ENCODE data around the gene NCF4. TPM values are rescaled to one million over a fixed set of nuclear protein-coding genes. Genes with fewer than 3 reads are reported as not detected.
A peak's percentile ranks its signal among the peaks of the same experiment; 100 is the strongest.

Gene NCF4
- total RNA-seq, 1 donor from 2014 or later, result 5.7 TPM

DNA sequence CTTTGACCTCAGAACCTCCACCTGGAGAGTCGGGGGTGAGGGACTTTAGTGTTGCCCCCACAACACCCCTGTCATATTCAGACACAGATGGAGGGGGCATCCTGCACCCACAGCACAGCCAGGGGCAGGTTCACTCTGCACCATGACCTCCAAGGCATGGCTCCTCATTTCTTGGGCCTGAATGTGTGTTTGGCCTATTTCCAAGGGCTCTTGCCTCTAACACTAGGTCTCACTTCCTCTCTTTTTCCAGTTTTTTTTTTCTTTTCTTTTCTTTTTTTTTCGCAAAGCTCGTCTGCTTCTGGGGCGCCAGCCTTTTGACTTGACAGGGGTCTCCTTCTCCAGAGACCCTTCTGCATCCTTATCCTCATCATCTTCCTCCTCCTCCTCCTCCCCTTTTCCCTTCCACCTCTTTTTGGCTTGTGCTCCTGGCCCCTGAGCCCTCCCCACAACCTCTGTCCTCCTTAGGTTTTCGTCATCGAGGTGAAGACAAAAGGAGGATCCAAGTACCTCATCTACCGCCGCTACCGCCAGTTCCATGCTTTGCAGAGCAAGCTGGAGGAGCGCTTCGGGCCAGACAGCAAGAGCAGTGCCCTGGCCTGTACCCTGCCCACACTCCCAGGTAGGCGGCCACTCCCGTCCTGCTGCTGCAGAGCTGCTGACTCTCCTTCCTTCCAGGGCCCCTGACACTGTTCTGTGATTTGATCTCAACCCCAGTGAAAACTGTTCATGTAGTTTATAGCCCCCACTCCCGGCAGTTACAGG lies 3.8 kb downstream of the NCF4 start:
- DNase-seq, result no peak

DNA sequence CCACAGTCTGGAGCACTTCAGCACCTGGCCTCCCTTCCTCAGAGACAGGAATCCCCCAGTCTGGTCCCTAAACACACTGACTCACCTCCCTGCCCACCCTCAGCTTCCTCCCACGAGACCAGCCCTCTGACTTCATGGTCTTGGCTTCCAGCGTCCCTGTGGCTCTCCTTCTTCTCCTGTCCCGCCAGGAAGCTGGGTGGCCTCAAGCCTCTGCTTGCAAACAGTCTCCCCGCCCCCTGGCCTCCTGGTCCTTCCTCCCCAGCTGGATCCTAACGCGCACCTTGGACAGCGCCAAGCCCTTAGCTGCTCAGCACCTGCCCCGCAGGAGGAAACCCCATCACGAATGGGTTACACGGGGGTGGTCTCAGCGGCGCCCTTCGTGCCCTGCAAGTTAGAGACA lies 4.5 kb downstream of the NCF4 start:
- DNase-seq, result peak; percentile 20

DNA sequence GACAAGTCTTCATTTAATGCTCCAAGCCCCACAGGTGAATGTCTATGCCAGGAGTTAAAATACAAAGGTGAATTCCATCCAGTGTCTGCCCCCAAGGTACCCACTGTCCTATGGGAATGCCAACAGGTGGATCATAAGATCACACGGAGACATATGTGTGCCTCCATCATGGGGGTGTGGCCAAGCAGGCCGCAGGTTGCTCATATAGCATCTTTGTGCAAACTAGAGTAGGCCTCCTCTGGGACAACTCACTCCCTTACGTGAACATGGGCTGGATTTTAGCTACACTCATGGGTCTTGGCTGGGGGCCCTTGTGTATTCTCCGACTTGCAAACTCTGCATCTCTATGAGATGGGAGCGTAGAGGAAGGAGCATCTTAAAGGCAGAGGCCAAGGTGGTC lies 6.9 kb downstream of the NCF4 start:
- DNase-seq, result no peak

DNA sequence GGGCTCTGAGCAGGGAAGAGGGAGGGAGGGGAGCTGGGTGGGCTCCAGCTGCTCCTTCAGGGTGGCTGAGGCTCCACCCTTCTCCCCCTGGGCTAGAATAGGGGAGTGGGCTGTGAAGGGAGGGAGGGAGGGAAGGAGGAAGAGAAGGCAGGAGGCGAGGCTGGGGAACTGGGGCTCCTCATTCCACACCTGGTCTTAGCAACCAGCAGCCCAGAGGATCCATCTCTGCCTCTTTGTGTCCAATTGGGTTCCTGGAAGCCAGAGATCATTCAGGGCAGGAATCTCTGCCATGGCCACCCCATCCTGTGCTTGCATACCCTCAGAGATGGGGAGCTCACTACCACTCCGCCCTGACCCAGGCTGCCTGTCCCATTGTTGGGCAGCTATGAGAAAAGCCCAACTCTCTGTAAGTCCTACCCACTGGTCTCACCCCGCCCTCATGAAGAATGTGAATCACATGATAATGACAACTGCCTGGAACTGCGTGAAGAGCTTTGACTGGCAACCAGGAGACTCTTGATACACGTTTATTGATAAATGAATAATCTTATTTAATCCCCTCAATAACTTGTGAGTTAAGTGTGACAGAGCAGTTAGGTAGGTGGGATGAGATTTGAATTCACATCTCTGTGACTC lies 7.9 kb downstream of the NCF4 start:
- no peak for DNase-seq

DNA sequence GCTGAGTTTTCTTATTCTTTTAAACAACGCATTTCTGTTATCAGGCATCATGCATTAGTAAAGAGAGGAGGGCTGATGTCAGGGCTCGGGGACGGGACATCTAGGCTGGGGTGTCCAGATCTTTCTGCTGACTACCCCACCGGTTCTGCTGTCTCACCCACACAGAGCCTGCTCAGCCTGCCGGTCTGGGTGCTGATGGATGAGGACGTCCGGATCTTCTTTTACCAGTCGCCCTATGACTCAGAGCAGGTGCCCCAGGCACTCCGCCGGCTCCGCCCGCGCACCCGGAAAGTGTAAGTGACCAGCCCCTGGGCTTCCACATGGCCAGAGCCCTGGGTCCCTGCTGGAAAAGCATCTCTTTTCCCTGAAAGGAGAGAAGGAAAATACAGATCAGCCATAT lies 9.4 kb downstream of the NCF4 start:
- DNase-seq, result no peak

DNA sequence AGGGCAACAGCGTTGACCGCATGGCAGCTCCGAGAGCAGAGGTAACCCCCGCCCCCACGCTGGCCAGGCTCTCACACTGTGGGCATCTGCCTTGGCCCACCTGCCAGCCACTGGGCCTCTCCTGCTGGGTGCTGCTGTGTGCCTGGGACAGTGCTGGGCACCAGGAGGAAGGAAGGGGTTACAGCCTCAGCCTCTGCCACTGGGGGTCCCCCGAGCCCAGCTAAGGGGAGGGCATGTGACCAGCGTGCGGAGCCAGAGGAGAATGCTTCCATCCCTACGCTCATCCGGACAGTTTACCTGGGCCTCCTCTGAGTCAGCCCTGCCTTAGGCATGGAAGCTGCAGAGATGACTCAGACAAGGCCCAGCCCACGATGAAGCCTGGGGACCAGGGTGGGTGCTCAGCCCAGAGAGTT lies 10.9 kb downstream of the NCF4 start:
- no peak for DNase-seq

DNA sequence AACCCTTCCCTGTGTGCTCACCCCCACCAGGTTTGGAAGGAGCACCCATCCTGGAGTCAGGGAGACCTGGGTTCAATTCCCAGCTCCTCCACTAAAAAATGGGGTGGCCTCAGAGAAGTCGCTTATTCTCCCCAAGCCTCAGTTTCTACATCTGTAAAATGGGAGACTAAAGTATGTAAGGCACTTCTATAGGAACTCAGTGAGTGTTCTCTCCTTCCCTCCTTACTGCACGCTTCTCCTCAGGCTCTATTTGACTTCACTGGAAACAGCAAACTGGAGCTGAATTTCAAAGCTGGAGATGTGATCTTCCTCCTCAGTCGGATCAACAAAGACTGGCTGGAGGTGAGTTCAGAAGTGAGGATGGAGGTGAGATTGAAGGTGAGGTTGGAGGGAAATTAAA lies 11.3 kb downstream of the NCF4 start:
- DNase-seq, result no peak

DNA sequence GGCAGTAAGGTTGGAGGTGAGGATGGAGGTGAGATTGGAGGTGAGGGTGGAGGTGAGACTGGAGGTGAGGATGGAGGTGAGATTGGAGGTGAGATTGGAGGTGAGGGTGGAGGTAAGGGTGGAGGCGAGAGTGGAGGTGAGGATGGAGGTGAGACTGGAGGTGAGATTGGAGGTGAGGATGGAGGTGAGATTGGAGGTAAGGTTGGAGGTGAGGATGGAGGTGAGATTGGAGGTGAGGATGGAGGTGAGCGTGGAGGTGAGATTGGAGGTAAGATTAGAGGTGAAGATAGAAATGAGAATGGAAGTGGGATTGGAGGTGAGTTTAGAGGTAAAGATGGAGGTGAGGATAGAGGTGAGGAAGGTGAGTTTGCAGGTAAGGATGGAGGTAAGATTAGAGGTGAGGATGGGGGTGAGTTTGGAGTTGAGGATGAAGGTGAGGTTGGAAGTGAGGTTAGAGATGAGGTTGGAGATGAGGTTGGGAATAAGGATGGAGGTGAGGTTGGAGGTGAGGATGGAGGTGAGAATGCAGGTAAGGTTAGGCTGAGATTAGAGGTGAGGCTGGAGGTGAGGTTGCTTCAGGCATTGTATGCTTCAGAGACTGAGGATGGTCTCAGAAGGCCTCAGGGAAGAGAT lies 12.2 kb downstream of the NCF4 start:
- no peak for DNase-seq

DNA sequence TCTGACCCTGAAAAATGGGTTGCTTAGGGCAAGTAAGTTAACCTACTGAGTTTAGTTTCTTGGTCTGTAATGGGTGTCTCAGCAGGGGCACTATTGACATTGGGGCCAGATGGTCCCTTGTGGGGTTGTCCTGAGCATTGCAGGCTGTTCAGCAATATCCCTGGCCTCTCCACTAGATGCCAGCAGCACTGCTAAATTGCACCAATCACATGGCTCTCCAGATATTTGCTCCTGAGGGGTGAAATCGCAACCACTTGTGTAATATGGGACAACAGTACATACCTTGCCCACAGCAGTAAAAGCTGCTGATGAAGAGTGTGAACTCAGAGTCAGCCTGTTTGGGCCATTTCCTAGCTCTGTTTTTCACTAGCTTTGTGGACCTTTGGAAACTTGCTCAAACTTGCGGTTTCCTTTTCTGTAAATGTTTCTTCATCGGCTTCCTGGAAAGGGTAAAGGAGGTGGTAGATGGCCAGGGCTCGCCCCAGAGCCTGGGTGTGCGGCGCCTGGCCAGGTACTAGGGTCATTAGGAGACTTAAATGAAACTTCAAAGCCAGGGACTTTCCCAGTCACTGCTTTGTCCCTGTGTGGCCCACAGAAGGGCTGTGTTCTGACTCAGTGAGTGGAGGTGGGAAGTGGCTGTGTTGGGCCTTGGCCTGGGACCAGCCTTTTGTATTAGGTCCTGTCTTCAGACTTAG lies 13.0 kb downstream of the NCF4 start:
- DNase-seq, result peak; percentile 46

DNA sequence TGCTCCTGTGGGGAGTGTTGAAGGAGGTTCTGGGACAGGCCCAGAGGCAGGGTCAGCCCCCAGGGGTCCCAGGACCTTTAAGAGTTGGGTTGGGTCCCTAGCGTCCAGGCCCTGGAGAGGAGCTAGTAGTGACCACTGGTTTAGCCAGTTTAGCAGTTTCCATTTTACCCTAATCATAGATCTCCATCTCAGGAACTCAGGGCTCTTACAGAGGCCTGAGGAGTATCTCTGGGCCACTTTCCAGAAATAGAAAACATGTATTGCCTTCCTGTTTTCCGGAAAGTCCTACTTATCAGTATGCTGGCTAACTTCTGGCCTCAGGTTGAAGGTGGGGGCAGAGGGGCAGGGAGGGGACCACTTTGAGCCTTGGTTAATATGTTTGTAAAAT lies 13.5 kb downstream of the NCF4 start:
- DNase-seq, result no peak

DNA sequence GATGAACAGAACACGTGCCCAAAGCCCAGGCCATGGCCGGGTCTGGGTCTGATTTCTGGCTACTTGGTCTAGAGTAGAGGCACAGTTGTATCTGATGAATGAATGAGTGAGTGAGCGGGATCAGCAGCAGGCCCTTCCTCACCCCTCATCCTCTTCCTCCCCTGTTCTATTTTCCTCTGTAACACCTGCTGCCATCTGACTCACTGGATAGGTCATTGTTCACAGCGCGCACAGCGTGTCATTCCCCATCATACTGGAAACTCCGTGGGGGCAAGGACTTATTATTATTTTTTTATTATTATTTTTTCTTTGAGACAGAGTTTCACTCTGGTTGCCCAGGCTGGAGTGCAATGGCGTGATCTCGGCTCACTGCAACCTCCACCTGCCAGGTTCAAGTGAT lies 13.9 kb downstream of the NCF4 start:
- DNase-seq, result no peak

DNA sequence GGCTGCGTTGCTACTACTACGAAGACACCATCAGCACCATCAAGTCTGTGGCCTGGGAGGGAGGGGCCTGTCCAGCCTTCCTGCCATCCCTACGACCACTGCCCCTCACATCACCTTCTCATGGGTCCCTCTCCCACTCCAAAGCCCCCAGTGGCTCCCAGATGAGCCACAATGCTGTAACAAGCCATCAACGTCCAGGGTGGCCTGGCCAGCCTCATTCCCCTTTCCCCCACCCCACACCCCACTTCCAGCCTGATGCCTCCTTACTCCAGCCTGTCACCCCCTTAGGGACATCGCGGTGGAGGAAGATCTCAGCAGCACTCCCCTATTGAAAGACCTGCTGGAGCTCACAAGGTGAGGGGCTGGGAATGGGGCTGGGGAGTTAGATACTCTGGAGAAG lies 14.9 kb downstream of the NCF4 start:
- DNase-seq, result no peak

DNA sequence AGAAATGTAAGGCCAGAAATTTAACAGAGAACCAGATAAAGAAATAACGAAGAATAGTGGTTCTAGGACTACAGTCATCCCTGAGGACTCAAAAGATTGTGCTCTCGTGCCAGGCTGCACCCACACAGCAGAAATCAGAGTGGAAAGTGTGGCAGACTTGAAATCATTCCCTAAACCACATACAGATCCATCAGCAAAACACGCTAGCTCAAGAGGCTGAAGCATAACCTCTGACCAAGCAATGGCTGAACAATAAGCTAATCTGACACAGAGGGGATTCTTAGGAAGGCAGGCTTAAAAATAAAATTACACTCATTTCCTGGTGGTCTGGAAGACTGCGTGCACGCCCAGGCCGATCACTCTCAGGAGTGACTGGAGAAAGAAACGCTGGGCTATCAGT lies 19.0 kb downstream of the NCF4 start:
- no peak for DNase-seq

DNA sequence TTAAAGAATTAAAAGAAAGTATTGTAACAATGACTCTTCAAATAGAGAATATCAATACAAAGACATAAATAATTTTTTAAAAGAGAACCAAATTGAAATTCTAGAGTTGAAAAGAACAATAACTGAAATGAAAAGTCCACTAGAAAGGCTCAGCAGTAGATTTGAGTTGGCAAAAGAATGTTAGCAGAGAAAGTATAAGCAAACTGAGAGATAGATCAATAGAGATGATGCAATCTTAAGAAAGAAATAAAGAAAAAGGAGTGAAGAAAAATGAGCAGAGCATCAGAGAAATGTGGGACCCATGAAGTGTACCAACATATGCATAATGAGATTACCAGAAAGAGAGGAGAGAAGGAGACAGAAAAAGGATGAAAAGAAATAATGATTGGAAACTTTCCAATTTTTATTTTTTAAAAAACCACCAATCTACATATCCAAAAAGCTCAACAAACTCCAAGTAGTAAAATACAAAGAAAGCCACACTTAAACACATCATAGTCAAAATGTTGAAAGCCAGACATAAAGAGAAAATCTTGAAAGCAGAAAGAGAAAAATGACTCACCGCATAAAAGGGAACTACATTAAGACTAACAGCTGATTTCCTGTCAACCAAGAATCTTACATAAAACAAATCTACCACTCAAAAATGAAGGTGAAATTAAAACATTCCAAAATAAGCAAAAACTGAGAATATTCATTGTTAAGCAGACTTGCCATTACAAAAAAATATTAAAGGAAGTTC lies 20.9 kb downstream of the NCF4 start:
- no peak for DNase-seq

DNA sequence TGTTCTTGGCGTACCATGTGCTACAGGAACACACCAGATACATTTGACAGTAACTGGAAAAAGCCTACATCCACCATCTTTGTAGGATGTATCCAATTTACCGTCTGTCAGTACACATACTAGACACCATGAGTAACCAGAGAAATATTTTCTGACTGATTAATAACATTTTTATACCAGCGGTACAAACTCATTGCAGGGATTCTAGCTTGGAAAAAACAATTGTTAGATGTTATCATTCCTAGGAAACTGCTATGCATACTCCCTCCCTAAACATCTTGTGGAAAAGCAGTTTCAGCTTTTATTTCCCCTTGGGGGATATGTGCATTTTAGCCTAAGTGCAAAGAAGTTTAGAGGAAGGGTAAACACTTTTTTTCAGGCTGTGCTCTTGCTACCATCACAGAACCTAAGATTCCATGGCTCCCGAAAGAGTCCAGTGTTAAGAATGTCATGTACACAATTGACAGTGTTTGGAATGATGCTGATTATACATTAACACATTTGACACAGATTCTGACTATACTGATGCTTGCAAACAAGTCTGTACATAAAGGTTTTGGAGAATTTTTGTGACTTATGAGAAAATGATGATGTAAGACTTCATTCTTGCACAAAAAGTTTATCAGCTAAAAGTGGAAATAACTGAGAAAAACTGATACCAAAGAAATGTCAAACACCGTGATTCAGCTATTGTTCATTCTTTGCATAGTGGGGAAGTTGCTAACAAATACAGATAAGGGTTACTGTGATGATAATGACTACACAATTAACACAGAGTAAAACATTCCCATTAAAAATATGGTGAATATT lies 23.7 kb downstream of the NCF4 start:
- no peak for DNase-seq

DNA sequence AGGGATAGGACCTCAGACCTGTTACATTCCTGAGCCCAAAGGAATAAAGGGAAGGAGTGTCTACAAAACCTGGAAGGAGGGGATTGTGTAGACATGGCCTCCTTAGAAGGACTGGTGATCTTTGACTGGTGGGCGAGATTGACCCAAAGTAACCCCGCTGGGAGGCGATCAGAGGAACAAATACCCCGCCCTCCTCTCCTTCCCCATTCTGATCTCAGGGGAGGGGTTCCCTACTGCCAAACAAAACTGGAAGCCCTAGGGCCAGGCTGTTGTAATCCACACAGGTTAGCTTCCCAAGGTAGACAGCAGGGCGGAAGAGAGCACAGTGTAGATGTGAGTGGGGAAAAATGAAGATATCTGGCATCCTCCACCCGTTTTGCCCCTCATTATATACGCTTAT lies 24.7 kb downstream of the NCF4 start:
- no peak for DNase-seq

DNA sequence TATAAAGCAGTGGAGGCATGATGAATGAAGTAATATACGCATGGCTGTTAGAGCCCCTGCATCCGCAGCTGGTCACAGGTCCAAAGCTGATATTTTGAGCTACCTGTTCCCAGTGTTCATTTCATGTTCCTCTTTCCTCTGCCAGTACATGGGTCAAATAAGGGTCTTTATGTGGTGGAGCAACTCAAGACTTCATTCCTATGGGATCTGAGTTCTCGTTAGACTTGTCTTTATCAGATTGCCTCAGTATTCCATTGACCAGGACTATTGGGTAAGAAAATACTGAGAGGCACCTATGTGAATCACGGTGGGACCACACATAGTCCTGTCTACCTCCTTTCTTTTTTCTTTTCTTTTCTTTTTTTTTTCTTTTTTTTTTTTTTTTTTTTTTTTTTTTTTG lies 25.2 kb downstream of the NCF4 start:
- no peak for DNase-seq

DNA sequence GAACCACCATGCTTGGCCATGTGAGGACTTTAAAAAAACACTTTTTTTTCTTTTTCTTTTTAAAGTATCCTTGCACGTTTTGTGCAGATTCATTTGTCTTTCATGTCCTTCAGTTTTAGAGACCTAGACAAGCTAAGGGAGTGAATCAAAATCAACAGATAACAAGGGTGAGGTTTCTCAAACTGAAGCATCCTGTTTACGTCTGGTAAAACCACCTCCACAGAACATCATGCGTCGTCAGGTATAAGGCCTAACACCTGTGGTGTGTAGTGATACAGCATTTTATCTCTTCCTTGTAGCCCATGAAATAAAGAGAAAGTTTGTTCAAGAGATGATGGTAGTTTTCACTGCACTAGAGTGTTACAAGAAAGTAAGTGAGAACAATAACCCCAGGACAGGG lies 26.4 kb downstream of the NCF4 start:
- DNase-seq, result no peak

DNA sequence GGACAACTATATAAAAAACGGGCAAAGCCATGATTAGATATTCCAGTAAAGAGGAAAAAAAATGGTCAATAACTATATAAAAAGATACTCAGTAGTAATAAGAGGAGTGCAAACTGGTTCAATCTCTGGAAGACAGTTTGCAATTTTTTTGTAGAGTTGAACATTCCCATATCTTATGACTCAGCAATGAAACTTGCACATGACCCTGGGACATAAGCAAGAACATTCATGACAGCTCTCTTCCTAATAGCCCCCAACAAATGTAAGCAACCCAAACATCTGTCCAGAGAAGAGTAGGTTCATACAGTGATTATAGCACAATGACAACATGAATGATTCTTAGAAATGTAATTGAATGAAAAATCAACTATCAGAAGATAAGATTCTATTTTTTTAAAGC lies 30.8 kb downstream of the NCF4 start:
- no peak for DNase-seq

DNA sequence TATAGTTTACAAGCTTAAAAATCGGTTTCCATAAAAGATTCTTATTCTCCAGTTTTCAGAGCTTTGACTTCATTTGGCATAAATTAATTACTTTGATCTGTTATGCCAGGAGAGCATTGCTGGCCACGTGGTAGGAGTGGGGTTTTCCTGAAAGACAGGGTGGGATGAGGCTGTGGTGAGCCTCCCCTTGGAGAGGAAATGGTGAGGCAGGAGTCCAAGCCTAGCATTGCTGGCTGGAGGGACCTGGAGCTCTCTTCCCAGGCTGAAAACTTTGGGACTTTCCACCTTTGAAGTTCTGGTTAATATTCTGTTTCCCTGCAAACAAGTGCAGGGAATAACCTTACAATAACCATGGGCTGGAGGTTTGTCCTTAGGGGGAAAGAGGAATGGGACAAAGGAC lies 31.5 kb downstream of the NCF4 start:
- no peak for DNase-seq

DNA sequence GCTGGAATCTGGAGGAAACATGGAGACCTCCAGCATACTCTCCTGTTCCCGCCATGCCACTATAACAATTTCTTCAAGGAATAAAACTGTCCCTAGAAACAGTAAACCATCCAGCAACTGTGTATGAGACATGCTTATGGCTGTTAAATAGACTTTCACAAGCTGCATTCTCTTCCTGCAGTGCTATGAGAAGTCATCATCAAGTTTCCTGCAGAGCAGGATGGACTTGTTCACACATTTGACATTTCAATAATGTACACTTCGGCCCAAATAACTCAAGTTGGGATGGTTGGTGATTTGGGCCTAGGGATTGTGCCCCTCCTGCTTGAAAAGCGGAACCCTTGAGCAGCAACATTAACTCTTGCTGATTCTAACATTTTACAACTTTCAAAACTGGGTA lies 32.5 kb downstream of the NCF4 start:
- no peak for DNase-seq

DNA sequence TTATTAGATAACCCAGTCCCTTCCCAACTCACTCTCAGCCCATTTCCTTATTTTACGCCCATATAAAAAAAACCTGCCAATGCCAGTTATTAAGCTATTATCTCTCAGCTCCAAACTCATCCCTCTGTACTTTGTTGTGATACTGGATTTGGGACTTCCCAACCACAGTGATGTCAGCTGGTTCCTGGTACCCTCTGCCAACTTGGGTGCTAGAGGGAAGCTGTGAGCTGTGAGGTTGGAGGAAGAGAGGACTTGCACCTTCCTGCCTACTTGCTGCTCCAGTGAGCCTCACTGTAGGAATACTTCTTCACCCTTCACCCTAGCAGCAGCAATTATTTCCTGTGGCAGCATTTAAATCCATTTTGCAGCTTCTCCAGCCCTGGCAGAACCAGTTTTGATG lies 33.5 kb downstream of the NCF4 start:
- no peak for DNase-seq
